ENCODE data around the gene NDUFA7. TPM values are rescaled to one million over a fixed set of nuclear protein-coding genes. Genes with fewer than 3 reads are reported as not detected.
A peak's percentile ranks its signal among the peaks of the same experiment; 100 is the strongest.
"Not testable (repeated sequence)": the region's sequence is repeated elsewhere in the genome, so short reads cannot be mapped to it uniquely, and the experiment has no call there.

NDUFA7 gene
- total RNA-seq, 1 experiment from 2014 or later = 22.6 TPM

GRCh38 chr19:8342316-8342683 lies 21.1 kb upstream of the NDUFA7 start:
- no peak for DNase-seq (ENCODE audit: low read depth)

GRCh38 chr19:8341504-8341903 lies 20.3 kb upstream of the NDUFA7 start:
- not testable (repeated sequence) for DNase-seq (ENCODE audit: low read depth)

DNA sequence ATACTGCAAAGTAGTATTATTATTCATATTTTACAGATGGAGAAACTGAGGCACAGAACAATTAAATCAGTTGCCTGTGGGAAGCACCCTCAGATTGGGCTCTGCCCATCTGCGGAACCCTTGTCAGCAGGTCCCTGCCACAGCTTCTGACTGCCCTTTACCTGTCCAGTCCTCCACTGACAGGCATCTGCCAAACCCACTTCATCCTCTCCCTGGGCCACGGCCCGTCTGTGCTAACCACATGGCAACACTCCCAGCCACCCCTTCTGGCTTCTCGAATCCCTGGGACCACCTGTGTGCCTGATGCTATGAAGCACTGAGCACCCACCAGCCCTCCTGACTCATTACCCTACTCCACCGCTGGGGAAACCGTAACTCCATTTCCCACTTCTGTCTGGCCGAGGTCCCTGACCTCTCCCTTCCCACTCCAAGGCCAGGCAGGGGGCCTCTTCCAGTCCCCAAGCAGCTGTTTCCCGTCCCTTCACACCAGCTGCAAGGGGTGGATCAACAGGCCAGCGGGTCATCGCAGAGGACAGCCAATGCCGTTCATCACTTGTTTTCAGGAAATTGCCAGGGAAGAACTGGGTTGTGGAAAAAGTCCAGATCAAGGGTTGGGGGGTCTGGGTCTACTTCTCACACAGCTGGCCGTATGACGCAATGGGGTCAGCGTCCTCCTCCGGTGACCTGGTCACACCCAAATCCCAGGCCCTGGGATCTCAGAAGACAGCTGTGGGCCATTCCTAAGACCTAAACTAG lies 19.3 kb upstream of the NDUFA7 start:
- no peak for DNase-seq (ENCODE audit: low read depth)

GRCh38 chr19:8338835-8339234 lies 17.7 kb upstream of the NDUFA7 start:
- DNase-seq (ENCODE audit: low read depth) = no peak

DNA sequence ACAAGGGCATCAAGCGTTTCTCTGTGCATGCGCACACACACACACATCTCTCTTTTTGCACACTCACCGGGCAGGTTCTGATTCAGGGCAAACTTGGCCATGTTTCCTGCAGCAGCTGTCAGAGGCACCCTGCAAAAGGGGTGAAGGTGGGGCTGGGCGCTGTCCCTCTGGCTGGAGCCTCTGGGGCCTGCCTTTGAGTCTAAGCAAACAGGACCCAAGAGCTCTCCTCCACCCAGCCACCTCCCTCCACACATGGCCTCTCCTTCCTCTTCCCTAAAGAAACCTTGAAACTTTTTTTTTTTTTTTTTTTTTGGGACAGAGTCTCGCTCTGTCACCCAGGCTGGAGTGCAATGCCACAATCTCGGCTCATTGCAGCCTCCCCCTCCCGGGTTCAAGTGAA lies 16.6 kb upstream of the NDUFA7 start:
- DNase-seq (ENCODE audit: low read depth) = no peak

- no peak for DNase-seq (ENCODE audit: low read depth)
Measured at GRCh38 chr19:8336660-8337059, 15.5 kb upstream of the NDUFA7 start.

- no peak for DNase-seq (ENCODE audit: low read depth)
Measured at GRCh38 chr19:8336072-8336569, 14.9 kb upstream of the NDUFA7 start.

DNA sequence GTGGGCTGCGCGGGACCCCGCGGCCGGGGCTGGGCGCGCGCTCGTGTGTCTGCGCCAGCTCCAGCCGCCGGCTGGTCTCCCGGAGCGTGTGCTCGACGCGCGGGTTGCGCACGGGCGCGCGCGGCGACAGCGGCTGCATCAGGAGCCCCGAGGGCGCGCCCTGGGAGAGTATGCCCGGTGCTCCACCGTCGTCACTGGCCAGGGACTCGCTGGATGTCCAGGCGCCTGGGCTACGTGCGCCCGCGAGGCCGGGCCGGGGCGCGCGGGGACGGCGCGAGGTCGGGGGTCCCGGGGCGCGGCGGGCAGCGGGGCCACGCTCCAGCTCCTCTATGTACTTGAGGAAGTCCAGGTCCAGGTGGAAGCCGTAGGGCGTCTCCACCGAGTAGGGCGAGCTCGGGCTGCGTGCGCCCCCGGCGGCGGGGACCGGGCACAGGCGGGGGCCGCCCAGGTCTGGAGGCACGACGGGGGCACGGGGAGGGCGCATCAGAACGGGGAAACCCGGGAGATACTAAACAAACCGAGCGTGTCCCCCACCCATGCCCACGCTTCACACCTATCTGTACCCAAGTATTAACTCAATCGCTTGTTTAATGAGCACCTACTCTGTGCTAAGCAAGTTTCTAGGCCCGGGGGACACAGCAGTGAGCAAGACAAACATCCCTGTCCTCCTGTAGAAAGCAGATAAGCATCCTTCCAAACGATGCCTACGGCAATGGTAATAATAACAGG lies 14.3 kb upstream of the NDUFA7 start:
- DNase-seq (ENCODE audit: low read depth) = no peak

- peak; percentile 72 for DNase-seq (ENCODE audit: low read depth)
Measured at GRCh38 chr19:8334458-8335342, 13.5 kb upstream of the NDUFA7 start.

DNA sequence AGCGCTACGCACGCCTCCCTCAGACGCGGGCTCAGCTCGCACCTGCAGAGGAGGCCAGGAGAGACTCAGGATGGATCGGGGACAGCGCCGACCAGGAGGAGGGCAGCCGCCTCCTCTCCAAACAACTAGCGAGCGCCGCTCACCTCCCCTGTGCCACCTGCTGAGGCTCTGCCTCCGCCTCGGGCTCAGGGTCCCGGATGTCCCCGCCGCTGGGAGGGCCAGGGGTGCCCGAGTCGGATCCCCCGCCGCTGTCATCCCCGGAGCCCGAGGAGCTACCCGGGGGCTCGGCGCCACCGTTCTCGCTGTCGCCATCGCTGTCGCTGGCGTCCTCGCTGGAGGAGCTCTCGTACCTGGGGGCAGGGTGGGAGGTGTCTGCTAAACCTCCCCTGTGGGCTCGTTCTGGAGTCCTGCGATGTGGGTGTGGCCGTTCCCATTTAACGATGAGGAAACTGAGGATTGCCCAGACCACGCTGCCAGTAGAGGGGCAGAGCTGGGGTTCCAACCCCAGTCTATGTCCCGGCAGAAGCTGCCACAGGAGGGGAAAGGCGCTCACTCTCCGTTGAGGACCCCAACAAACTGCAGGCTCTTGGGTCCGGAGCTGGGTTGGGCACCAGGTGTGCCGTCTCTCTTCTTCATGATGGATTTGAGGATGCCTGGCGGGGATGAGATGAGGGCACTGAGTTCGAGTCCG lies 12.7 kb upstream of the NDUFA7 start:
- no peak for DNase-seq (ENCODE audit: low read depth)

DNA sequence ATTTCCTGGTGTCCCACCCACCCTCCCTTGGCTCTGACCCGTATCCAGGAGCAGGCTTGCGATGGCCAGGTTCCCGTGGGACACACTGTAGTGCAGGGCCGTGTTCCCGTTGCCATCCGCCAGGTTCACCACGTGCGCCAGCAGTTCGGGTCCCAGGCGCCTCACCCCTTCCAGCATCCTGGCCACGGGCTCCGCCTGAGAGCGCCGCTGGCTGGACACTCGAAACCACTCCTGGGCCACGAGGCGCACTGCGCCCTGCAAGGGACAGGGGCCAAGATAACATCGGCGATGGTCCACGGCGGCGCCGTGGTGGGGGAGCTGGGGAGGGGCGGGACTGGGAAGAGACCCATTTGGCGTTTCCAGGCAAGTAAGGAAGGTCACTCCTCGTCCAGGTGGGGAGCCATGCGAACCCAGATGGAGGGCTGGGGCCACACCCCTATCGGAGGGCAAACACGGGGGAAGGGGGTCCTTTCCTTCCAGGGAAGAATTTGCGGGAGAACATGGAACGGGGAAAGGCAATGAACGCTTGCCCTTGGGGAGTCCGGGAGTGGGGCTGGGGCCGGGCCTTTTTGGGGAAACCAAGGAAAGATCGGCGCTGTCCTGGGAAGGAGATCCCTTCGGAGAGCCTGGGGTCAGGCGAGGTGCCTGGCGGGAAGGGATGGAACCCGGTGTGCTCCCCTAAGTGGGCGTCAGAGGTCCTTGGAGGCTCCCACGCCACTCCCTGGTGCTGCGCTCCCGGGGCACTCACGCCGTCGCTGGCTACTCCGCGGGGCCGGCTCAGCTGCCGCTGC lies 12.0 kb upstream of the NDUFA7 start:
- no peak for DNase-seq (ENCODE audit: low read depth)

- DNase-seq (ENCODE audit: low read depth) = no peak
Measured at GRCh38 chr19:8331263-8331845, 10.2 kb upstream of the NDUFA7 start.

DNA sequence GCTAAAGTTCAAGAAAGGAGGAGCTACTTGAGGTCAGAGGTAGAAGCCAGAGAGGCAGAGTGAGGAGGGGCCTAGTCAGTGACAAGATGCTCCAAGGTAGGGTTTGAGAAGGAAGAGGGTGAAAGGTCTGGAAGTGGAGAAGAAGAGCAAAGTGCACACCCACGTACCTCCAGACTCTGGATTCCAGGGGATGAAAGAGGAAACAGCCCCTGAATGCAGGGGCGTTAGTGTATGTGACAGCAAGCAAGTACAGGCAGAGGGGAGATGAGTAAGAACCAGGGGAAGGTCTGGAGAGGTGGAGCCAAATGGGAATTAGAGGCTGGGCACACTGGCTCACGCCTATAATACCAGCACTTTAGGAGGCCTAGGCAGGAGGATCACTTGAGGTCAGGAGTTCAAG lies 8.8 kb upstream of the NDUFA7 start:
- DNase-seq (ENCODE audit: low read depth) = no peak

DNA sequence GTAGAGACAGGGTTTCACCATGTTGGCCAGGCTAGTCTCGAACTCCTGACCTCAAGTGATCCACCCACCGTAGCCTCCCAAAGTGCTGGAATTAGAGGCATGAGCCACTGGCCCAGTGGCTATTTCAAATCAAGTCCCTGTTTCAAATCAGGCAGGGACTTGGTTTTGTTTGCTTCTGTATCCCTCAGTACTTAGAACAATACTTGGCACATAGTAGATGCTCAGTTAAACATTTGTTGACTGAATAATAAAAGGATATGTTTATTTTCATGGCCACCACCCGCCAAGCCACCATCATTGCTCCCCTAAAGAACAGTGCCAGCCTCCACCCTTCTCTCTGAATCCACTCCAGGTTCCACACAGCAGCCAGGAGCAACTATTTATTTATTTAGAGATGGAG lies 4.3 kb upstream of the NDUFA7 start:
- no peak for DNase-seq (ENCODE audit: low read depth)

- DNase-seq (ENCODE audit: low read depth) = peak; percentile 37
Measured at GRCh38 chr19:8324186-8325050, 3.2 kb upstream of the NDUFA7 start.

DNA sequence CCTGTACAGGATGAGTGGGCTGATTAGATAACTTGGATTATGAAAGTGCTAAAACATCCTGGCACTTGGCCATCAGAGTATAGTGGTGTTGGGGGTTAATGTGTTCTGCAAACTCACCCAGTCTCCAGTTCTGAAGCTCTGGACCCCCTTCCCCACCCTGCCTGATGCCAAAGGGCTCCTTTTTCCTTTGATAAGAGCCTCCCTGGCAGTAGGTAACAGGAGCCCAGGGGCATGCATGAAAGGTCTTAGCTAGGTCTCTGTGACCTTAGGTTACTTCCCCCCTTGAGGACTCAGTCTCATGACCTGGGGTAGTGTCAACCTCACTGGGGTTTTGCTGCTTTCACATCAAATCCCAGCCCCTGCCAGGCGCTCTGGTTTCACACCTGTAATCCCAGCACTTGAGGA lies 2.6 kb upstream of the NDUFA7 start:
- no peak for DNase-seq (ENCODE audit: low read depth)

DNA sequence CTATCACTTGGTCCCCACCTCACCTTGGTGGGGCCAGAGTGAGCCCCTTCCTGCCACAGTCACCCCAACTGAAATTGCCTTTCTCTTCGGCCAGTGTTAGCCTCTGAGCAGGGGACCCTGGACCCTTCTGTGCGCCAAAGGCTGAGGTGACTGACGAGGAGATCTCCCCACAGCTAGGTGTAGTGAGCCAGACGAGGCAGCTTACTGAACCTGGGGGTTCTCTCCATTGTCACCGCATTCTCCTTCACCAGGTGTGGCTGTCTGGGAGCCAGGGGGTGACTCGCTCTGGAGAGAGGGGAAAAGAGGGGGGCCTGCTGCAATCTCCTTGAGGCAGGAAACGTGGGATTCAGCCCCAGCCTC lies 1.4 kb upstream of the NDUFA7 start:
- DNase-seq (ENCODE audit: low read depth) = no peak

GRCh38 chr19:8321986-8322637 lies 937 bp upstream of the NDUFA7 start:
- DNase-seq (ENCODE audit: low read depth) = no peak

DNA sequence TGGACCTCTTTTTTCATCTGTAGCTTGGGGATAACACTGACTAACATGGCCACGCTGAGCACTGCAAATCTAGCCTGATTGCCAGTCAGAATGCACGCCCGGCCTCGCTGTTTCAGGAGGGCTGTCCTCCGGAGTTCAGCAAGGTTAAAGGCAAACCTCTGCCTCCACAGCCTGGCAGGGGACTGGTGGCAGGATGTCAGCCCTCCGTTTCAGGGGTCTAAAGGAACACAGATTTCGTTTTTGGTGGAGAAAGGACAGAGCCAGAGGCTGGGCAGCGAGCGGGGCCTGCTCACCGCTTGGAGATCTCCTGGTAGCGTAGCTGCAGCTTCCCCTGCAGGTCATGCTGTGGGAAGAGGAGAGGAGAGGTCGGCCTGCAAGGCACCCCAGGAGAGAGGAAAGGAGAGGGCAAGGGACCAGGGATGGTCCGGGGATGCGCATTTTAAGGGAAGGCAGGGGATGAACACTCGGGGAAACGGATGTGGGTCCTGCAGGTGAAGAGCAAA lies 560 bp downstream of the NDUFA7 start:
- no peak for DNase-seq (ENCODE audit: low read depth)
